OCI-LY7 (cell line): Measurements from ENCODE around the gene CCK. TPM values are rescaled to one million over a fixed set of nuclear protein-coding genes. Genes with fewer than 3 reads are reported as not detected.
A peak's percentile ranks its signal among the peaks of the same experiment; 100 is the strongest.

ENCODE experiments used
- BruUV-seq: library from RNA; stranded (reverse); fragments of 400-500 nt; replicated peaks from 2 replicates; lab custom pipeline; 2021; lab: Mats Ljungman, UMichigan
- CTCF ChIA-PET: fragments of 300-600 bp; sonication (Branson Sonifier 250); formaldehyde crosslinking; loops from one replicate; lab custom pipeline; 2022; ENCODE audit warnings: antibody characterized with exemption; ENCODE audit not compliant: unreplicated experiment; lab: Charles Lee
- POLR2A ChIA-PET: fragments of 300-600 bp; sonication (Branson Sonifier 250); formaldehyde crosslinking; loops from one replicate; lab custom pipeline; 2022; ENCODE audit warnings: antibody characterized with exemption; lab: Charles Lee
- DNase-seq: peaks from one replicate; pipeline ENCODE4 v3.0.0-alpha.2; 2015; ENCODE audit warnings: low spot score
- H2AFZ ChIP-seq: fragments of 200-600 bp; sonication (generic), shearing (Covaris generic); 2 replicates; pipeline ENCODE4 v1.6.1; 2014; ENCODE audit warnings: mild to moderate bottlenecking, antibody characterized with exemption, low read length, moderate library complexity
- H3K27ac ChIP-seq: fragments of 200-600 bp; sonication (generic); 2 replicates; pipeline ENCODE4 v1.5.1; 2014; ENCODE audit warnings: mixed run types, low read depth, mild to moderate bottlenecking, moderate library complexity, low read length, inconsistent platforms; ENCODE audit not compliant: poor library complexity, severe bottlenecking
- H3K36me3 ChIP-seq: fragments of 200-600 bp; sonication (generic); 2 replicates; pipeline ENCODE4 v1.6.1; 2014; ENCODE audit warnings: mild to moderate bottlenecking, antibody characterized with exemption, low read length, moderate library complexity, mixed read lengths; ENCODE audit not compliant: insufficient read depth
- H3K4me1 ChIP-seq: fragments of 200-600 bp; sonication (generic); 2 replicates; pipeline ENCODE4 v1.5.1; 2014; ENCODE audit warnings: mild to moderate bottlenecking, low read length; ENCODE audit not compliant: insufficient read depth, poor library complexity, severe bottlenecking
- H3K4me2 ChIP-seq: fragments of 200-600 bp; sonication (generic); 2 replicates; pipeline ENCODE4 v1.6.1; 2014; ENCODE audit warnings: mild to moderate bottlenecking, low read length
- H3K4me3 ChIP-seq: fragments of 200-600 bp; sonication (generic); 2 replicates; pipeline ENCODE4 v1.5.1; 2014; ENCODE audit warnings: mild to moderate bottlenecking, low read depth, low read length; ENCODE audit not compliant: poor library complexity, severe bottlenecking
- H3K79me2 ChIP-seq: fragments of 200-600 bp; sonication (generic); 2 replicates; pipeline ENCODE4 v1.6.1; 2016; ENCODE audit warnings: low read depth, mild to moderate bottlenecking, low read length, moderate library complexity, mixed read lengths; ENCODE audit not compliant: insufficient read depth
- H3K9me2 ChIP-seq: fragments of 200-600 bp; sonication (generic); 2 replicates; pipeline ENCODE4 v1.6.1; 2016; ENCODE audit warnings: mild to moderate bottlenecking, low read length, mixed read lengths; ENCODE audit not compliant: insufficient read depth
- H3K9me3 ChIP-seq: fragments of 200-600 bp; sonication (generic); 2 replicates; pipeline ENCODE4 v1.6.1; 2014; ENCODE audit warnings: mild to moderate bottlenecking, mixed run types, low read length, mixed read lengths
- H4K20me1 ChIP-seq: fragments of 200-600 bp; sonication (generic); 2 replicates; pipeline ENCODE4 v1.6.1; 2014; ENCODE audit warnings: mild to moderate bottlenecking, antibody characterized with exemption, low read length, moderate library complexity, mixed read lengths; ENCODE audit not compliant: insufficient read depth
- CTCF ChIP-seq: fragments of 200-600 bp; sonication (generic); conservative IDR thresholded peaks from 2 replicates; pipeline ENCODE4 v1.5.1; 2014; ENCODE audit warnings: mild to moderate bottlenecking, antibody characterized with exemption, low read length, moderate library complexity, mixed read lengths
- EZH2phosphoT487 ChIP-seq: fragments of 200-600 bp; sonication (generic); IDR thresholded peaks from 2 replicates; pipeline ENCODE4 v1.6.1; 2018; ENCODE audit warnings: low read depth, borderline replicate concordance, mild to moderate bottlenecking, mixed run types, antibody characterized with exemption, low read length, moderate library complexity, mixed read lengths
- intact Hi-C: fragments of 100-400 bp; cut with micrococcal nuclease; formaldehyde crosslinking; loops from one replicate; pipeline ENCODE4 v1.10.0; 2022; ENCODE audit not compliant: unreplicated experiment
- total RNA-seq, 2 experiments: library from RNA; depleted of rRNA in 1 of 2; stranded (reverse); fragments of >200 nt in 1 of 2; shearing (Covaris generic) in 1 of 2; gene quantifications; 2 replicates each; pipeline ENCODE4 v1.2.3, GENCODE V29; 2014 to 2022

The CCK gene
- total RNA-seq, 2 experiments from 2014 or later = not detected

DNA sequence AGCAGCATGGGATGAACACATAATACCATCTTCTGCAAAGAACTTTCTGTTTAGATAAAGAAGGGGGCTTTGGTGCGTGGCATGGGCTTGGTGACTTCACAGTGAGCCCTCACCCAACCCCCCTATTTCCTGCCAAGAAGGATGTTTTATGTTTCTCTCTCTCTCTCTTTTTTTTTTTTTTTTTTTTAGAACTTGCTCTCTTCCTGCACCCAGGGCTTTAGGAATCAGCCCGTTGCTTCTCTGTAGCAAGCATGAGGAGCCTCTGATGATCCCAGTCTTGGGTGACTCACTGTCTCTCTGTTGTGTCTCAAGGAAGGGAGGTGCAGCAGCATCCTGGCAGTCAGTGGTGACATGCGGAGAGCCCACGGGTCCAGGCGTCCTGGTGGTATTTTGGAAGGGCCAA, 49.1 kb downstream of the CCK start:
- Histone ChIP-seq H2AFZ (no peak overlapping the region), H4K20me1 (no peaks in the 10 kb centered on the region), H3K4me3 (peak overlapping the region; percentile 30), H3K4me1 (peaks cover 43% of the 10 kb centered on the region), H3K36me3 (peaks cover 80% of the 10 kb centered on the region), H3K79me2 (no peaks in the 10 kb centered on the region), H3K9me3 (no peaks in the 10 kb centered on the region), H3K27ac (peak overlapping the region; percentile 57), H3K9me2 (no peaks in the 10 kb centered on the region), H3K4me2 (peak overlapping the region; percentile 54)
- CTCF ChIA-PET = interaction anchor here (0.5 to 0.9 kb wide), 2 partner anchors 18 to 26 kb away, joined by 3 read pairs; no protein-coding TSS in a partner anchor
- intact Hi-C loops = loop anchor here (2.0 kb wide), 1 partner anchor 24 kb away; no protein-coding TSS in a partner anchor
- BruUV-seq = no TSS peak
- POLR2A ChIA-PET = interaction anchor here (0.7 to 1.0 kb wide), 3 partner anchors 81 to 729 kb away, joined by 3 to 5 read pairs (median 5); no protein-coding TSS in a partner anchor
- DNase-seq = peak; percentile 77
- no peak for TF ChIP-seq CTCF
- TF ChIP-seq EZH2phosphoT487 = no peak

DNA sequence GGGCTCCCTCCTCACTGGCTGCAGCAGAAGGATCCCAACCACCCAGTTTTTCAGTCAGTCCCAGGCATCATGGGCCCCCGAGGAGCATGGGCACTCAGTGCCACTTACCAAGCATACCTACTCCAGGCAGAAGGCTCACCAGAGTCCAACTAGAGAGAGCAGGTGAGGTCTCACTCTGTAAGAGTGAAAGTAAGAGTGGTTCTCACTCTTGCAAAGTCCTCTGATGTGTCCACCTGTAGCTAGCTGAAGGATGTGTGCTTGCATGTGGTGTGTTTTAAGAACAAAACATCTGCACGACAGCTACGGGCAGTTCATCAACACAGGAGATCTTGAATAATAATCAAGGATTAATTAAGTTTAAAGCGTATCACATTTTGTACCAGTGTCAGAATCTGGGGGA, 49.7 kb downstream of the CCK start:
- Histone ChIP-seq H3K4me2 (peak overlapping the region; percentile 54), H3K36me3 (peaks cover 80% of the 10 kb centered on the region), H3K9me3 (no peaks in the 10 kb centered on the region), H2AFZ (no peak overlapping the region), H4K20me1 (no peaks in the 10 kb centered on the region), H3K4me3 (peak overlapping the region; percentile 30), H3K4me1 (peaks cover 43% of the 10 kb centered on the region), H3K79me2 (no peaks in the 10 kb centered on the region), H3K27ac (peak overlapping the region; percentile 57), H3K9me2 (no peaks in the 10 kb centered on the region)
- no TSS peak for BruUV-seq
- CTCF ChIA-PET = interaction anchor here (0.5 to 0.9 kb wide), 2 partner anchors 18 to 26 kb away, joined by 3 read pairs; no protein-coding TSS in a partner anchor
- TF ChIP-seq EZH2phosphoT487 (no peak), CTCF (no peak)
- intact Hi-C loops = loop anchor here (2.0 kb wide), 1 partner anchor 24 kb away; no protein-coding TSS in a partner anchor
- DNase-seq = peak; percentile 65
- POLR2A ChIA-PET = interaction anchor here (0.7 to 1.0 kb wide), 3 partner anchors 81 to 729 kb away, joined by 3 to 5 read pairs (median 5); no protein-coding TSS in a partner anchor

- H3K36me3 ChIP-seq = peaks cover 81% of the 10 kb centered on the region
- H2AFZ ChIP-seq = no peak overlapping the region
- H3K9me3 ChIP-seq = no peaks in the 10 kb centered on the region
- TF ChIP-seq CTCF (no peak), EZH2phosphoT487 (no peak)
- no peaks in the 10 kb centered on the region for H4K20me1 ChIP-seq
- no TSS peak for BruUV-seq
- no peak for DNase-seq
- no peak overlapping the region for H3K4me2 ChIP-seq
- POLR2A ChIA-PET = interaction anchor here (0.7 to 2.0 kb wide), 2 partner anchors 16 to 43 kb away, joined by 3 to 7 read pairs; no protein-coding TSS in a partner anchor
- CTCF ChIA-PET = no interaction called here
- H3K9me2 ChIP-seq = no peaks in the 10 kb centered on the region
- peaks cover 43% of the 10 kb centered on the region for H3K4me1 ChIP-seq
- peak overlapping the region; percentile 20 for H3K27ac ChIP-seq
- intact Hi-C loops = no loop called here
- no peak overlapping the region for H3K4me3 ChIP-seq
- H3K79me2 ChIP-seq = no peaks in the 10 kb centered on the region
Measured at GRCh38 chr3:42214565-42215283, 51.3 kb downstream of the CCK start.
